Measurements from ENCODE around the gene MMRN2.

Gene MMRN2

GRCh38 chr10:86968994-86969355 is 11.6 kb upstream of the MMRN2 start:
- H3K4me1 ChIP-seq (ENCODE audit: insufficient read depth, low read length): peaks cover 17% of the 10 kb centered on the region
- no peak overlapping the region for H3K4me3 ChIP-seq (ENCODE audit: low read length)
- no peaks in the 10 kb centered on the region for H3K9me3 ChIP-seq (ENCODE audit: insufficient read depth, low read depth, low read length)
- H3K27ac ChIP-seq (ENCODE audit: low read depth, low read length): no peak overlapping the region
- no peak overlapping the region for H3K9ac ChIP-seq (ENCODE audit: low read depth, low read length)
- peaks cover 27% of the 10 kb centered on the region for H3K27me3 ChIP-seq (ENCODE audit: insufficient read depth, low read length)
- H3K36me3 ChIP-seq (ENCODE audit: insufficient read depth, low read length): no peaks in the 10 kb centered on the region
- 92% methylated on average over 9 of the region's 9 CpGs for WGBS

- Histone ChIP-seq H3K4me3 (ENCODE audit: low read length) (no peak within 1 kb of the TSS), H3K9me3 (ENCODE audit: insufficient read depth, low read depth, low read length) (no peaks in the 10 kb centered on the region), H3K27ac (ENCODE audit: low read depth, low read length) (no peak within 1 kb of the TSS), H3K27me3 (ENCODE audit: insufficient read depth, low read length) (peaks cover 26% of the 10 kb centered on the region), H3K4me1 (ENCODE audit: insufficient read depth, low read length) (peaks cover 17% of the 10 kb centered on the region), H3K36me3 (ENCODE audit: insufficient read depth, low read length) (no peaks in the 10 kb centered on the region), H3K9ac (ENCODE audit: low read depth, low read length) (no peak within 1 kb of the TSS)
- 95% methylated on average over 59 of the region's 59 CpGs for WGBS
Measured at GRCh38 chr10:86968271-86968993, 11.0 kb upstream of the MMRN2 start, which contains the start of gene ADIRF. Gene ADIRF (plus strand): TSS chr10:86968482. CDS start chr10:86968545, 63 bp downstream.

- Histone ChIP-seq H3K9ac (ENCODE audit: low read depth, low read length) (no peak overlapping the region), H3K4me3 (ENCODE audit: low read length) (no peak overlapping the region), H3K27me3 (ENCODE audit: insufficient read depth, low read length) (peaks cover 16% of the 10 kb centered on the region), H3K9me3 (ENCODE audit: insufficient read depth, low read depth, low read length) (no peaks in the 10 kb centered on the region), H3K36me3 (ENCODE audit: insufficient read depth, low read length) (no peaks in the 10 kb centered on the region), H3K27ac (ENCODE audit: low read depth, low read length) (no peak overlapping the region), H3K4me1 (ENCODE audit: insufficient read depth, low read length) (peaks cover 17% of the 10 kb centered on the region)
- WGBS: 90% methylated on average over 7 of the region's 7 CpGs
Measured at GRCh38 chr10:86967481-86967941, 10.1 kb upstream of the MMRN2 start.

- WGBS: 73% methylated on average over 10 of the region's 11 CpGs
- peaks cover 4% of the 10 kb centered on the region; the same call in 1 of the 2 replicates for H3K27me3 ChIP-seq (ENCODE audit: insufficient read depth, low read length)
- H3K36me3 ChIP-seq (ENCODE audit: insufficient read depth, low read length): no peaks in the 10 kb centered on the region
- H3K4me3 ChIP-seq (ENCODE audit: low read length): no peak overlapping the region
- H3K9ac ChIP-seq (ENCODE audit: low read depth, low read length): peak overlapping the region; percentile 31; the same call in 1 of the 2 replicates
- H3K27ac ChIP-seq (ENCODE audit: low read depth, low read length): no peak overlapping the region
- no peaks in the 10 kb centered on the region for H3K9me3 ChIP-seq (ENCODE audit: insufficient read depth, low read depth, low read length)
- peaks cover 14% of the 10 kb centered on the region for H3K4me1 ChIP-seq (ENCODE audit: insufficient read depth, low read length)
Measured at GRCh38 chr10:86965986-86966654, 8.7 kb upstream of the MMRN2 start.

- Histone ChIP-seq H3K4me1 (ENCODE audit: insufficient read depth, low read length) (peaks cover 16% of the 10 kb centered on the region), H3K36me3 (ENCODE audit: insufficient read depth, low read length) (no peaks in the 10 kb centered on the region), H3K27me3 (ENCODE audit: insufficient read depth, low read length) (no peaks in the 10 kb centered on the region), H3K9me3 (ENCODE audit: insufficient read depth, low read depth, low read length) (no peaks in the 10 kb centered on the region), H3K27ac (ENCODE audit: low read depth, low read length) (no peak overlapping the region), H3K9ac (ENCODE audit: low read depth, low read length) (no peak overlapping the region), H3K4me3 (ENCODE audit: low read length) (no peak overlapping the region)
- 96% methylated on average over 2 of the region's 2 CpGs for WGBS
Measured at GRCh38 chr10:86964847-86965190, 7.4 kb upstream of the MMRN2 start.

- Histone ChIP-seq H3K36me3 (ENCODE audit: insufficient read depth, low read length) (no peaks in the 10 kb centered on the region), H3K9ac (ENCODE audit: low read depth, low read length) (no peak overlapping the region), H3K4me1 (ENCODE audit: insufficient read depth, low read length) (peaks cover 16% of the 10 kb centered on the region), H3K4me3 (ENCODE audit: low read length) (no peak overlapping the region), H3K27me3 (ENCODE audit: insufficient read depth, low read length) (no peaks in the 10 kb centered on the region), H3K9me3 (ENCODE audit: insufficient read depth, low read depth, low read length) (no peaks in the 10 kb centered on the region), H3K27ac (ENCODE audit: low read depth, low read length) (no peak overlapping the region)
- WGBS: 95% methylated on average over 13 of the region's 13 CpGs
Measured at GRCh38 chr10:86964061-86964846, 6.8 kb upstream of the MMRN2 start.

GRCh38 chr10:86963341-86963919 is 6.0 kb upstream of the MMRN2 start:
- WGBS: 92% methylated on average over 12 of the region's 12 CpGs
- no peak overlapping the region for H3K27ac ChIP-seq (ENCODE audit: low read depth, low read length)
- no peaks in the 10 kb centered on the region for H3K27me3 ChIP-seq (ENCODE audit: insufficient read depth, low read length)
- peaks cover 24% of the 10 kb centered on the region for H3K4me1 ChIP-seq (ENCODE audit: insufficient read depth, low read length)
- no peak overlapping the region for H3K4me3 ChIP-seq (ENCODE audit: low read length)
- H3K9ac ChIP-seq (ENCODE audit: low read depth, low read length): no peak overlapping the region
- H3K36me3 ChIP-seq (ENCODE audit: insufficient read depth, low read length): no peaks in the 10 kb centered on the region
- H3K9me3 ChIP-seq (ENCODE audit: insufficient read depth, low read depth, low read length): no peaks in the 10 kb centered on the region

GRCh38 chr10:86962981-86963310 is 5.5 kb upstream of the MMRN2 start:
- H3K27ac ChIP-seq (ENCODE audit: low read depth, low read length): no peak overlapping the region
- H3K9ac ChIP-seq (ENCODE audit: low read depth, low read length): no peak overlapping the region
- H3K36me3 ChIP-seq (ENCODE audit: insufficient read depth, low read length): no peaks in the 10 kb centered on the region
- H3K9me3 ChIP-seq (ENCODE audit: insufficient read depth, low read depth, low read length): no peaks in the 10 kb centered on the region
- 91% methylated on average over 7 of the region's 7 CpGs for WGBS
- no peaks in the 10 kb centered on the region for H3K27me3 ChIP-seq (ENCODE audit: insufficient read depth, low read length)
- peaks cover 27% of the 10 kb centered on the region for H3K4me1 ChIP-seq (ENCODE audit: insufficient read depth, low read length)
- no peak overlapping the region for H3K4me3 ChIP-seq (ENCODE audit: low read length)

- no peaks in the 10 kb centered on the region for H3K36me3 ChIP-seq (ENCODE audit: insufficient read depth, low read length)
- no peak overlapping the region for H3K9ac ChIP-seq (ENCODE audit: low read depth, low read length)
- H3K4me3 ChIP-seq (ENCODE audit: low read length): no peak overlapping the region
- H3K27me3 ChIP-seq (ENCODE audit: insufficient read depth, low read length): no peaks in the 10 kb centered on the region
- whole genome bisulfite sequencing: 95% methylated on average over 7 of the region's 7 CpGs
- H3K4me1 ChIP-seq (ENCODE audit: insufficient read depth, low read length): peaks cover 27% of the 10 kb centered on the region
- no peaks in the 10 kb centered on the region for H3K9me3 ChIP-seq (ENCODE audit: insufficient read depth, low read depth, low read length)
- H3K27ac ChIP-seq (ENCODE audit: low read depth, low read length): no peak overlapping the region
Measured at GRCh38 chr10:86962136-86962980, 4.9 kb upstream of the MMRN2 start.

GRCh38 chr10:86961481-86962091 is 4.2 kb upstream of the MMRN2 start:
- Histone ChIP-seq H3K9ac (ENCODE audit: low read depth, low read length) (no peak overlapping the region), H3K27me3 (ENCODE audit: insufficient read depth, low read length) (no peaks in the 10 kb centered on the region), H3K4me1 (ENCODE audit: insufficient read depth, low read length) (peaks cover 23% of the 10 kb centered on the region), H3K36me3 (ENCODE audit: insufficient read depth, low read length) (no peaks in the 10 kb centered on the region), H3K9me3 (ENCODE audit: insufficient read depth, low read depth, low read length) (no peaks in the 10 kb centered on the region), H3K4me3 (ENCODE audit: low read length) (no peak overlapping the region), H3K27ac (ENCODE audit: low read depth, low read length) (no peak overlapping the region)
- WGBS: 94% methylated on average over 12 of the region's 12 CpGs
